Central memory CD8-positive, alpha-beta T cell (primary cell): ENCODE results near the gene ERCC2.
A peak's percentile ranks its signal among the peaks of the same experiment; 100 is the strongest.
"Not testable (repeated sequence)": the region's sequence is repeated elsewhere in the genome, so short reads cannot be mapped to it uniquely, and the experiment has no call there.

ENCODE experiments used
- ATAC-seq: fragments of 150-1000 bp; cut with Tn5 transposase; replicated peaks from 2 replicates; pipeline ENCODE4 v1.10.0; 2022; ENCODE audit warnings: mild to moderate bottlenecking, moderate FRiP score, moderate number of reproducible peaks; ENCODE audit not compliant: poor library complexity, severe bottlenecking; ENCODE audit errors: extremely low read depth
- DNase-seq, 2 donors: peaks; one replicate each; pipeline ENCODE4 v3.0.0; 2021; ENCODE audit warnings: low spot score in 2 of 2
- H3K27ac Mint-ChIP-seq: one replicate; pipeline ENCODE4 v1.8.0; 2022; ENCODE audit warnings: low read depth, mild to moderate bottlenecking, moderate library complexity, mixed read lengths
- H3K27me3 Mint-ChIP-seq: one replicate; pipeline ENCODE4 v1.8.0; 2022; ENCODE audit warnings: mixed read lengths
- H3K36me3 Mint-ChIP-seq: one replicate; pipeline ENCODE4 v1.8.0; 2022; ENCODE audit warnings: mild to moderate bottlenecking, moderate library complexity, mixed read lengths; ENCODE audit not compliant: insufficient read depth
- H3K4me1 Mint-ChIP-seq: one replicate; pipeline ENCODE4 v1.8.0; 2022; ENCODE audit warnings: mixed read lengths
- H3K4me3 Mint-ChIP-seq: one replicate; pipeline ENCODE4 v1.8.0; 2022; ENCODE audit warnings: mild to moderate bottlenecking, moderate library complexity, mixed read lengths
- H3K9me3 Mint-ChIP-seq: one replicate; pipeline ENCODE4 v1.8.0; 2022; ENCODE audit warnings: mixed read lengths

The ERCC2 gene

GRCh38 chr19:45348367-45349125, 21.8 kb downstream of the ERCC2 start:
- Mint-ChIP-seq H3K27ac (peak overlapping the region; percentile 1), H3K4me3 (no peak overlapping the region), H3K9me3 (no peaks in the 10 kb centered on the region), H3K27me3 (peaks cover 16% of the 10 kb centered on the region), H3K4me1 (no peaks in the 10 kb centered on the region), H3K36me3 (peaks cover 5% of the 10 kb centered on the region)
- DNase-seq = no peak
- no peak for ATAC-seq

DNA sequence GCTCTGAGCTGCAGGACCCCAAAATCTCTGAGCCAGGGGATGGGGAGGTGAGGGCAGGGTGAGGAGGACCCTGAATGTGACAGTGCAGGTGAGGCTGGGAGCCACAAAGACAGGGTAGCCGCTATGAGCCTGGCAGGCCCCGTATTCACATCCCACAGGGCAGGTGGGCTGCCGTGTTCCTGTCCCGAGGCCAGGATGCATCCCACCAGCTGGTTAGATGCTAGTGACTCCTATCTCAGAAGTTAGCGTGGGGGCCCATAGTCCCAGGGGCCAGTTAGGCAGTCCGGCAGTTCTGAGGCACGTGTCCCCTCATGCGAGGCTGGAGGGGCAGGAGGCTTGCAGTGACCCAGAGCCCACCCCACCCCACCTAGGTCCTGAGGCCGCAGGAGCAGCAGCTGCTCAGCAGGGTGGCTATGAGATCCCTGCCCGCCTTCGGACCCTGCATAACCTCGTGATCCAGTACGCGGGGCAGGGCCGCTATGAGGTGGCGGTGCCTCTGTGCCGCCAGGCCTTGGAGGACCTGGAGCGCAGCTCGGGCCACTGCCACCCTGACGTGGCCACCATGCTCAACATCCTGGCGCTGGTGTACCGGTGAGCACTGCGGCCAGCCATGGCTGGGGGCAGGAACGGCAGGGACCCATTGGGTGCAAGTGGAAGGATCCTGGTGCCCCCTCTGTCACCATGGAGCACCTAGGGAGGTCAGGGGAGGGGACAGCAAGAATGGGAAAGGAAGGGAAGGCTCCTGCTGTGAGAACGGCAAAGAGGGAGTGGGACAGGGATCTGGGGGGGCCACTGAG, 22.6 kb downstream of the ERCC2 start:
- no peak overlapping the region for H3K27ac Mint-ChIP-seq
- H3K4me1 Mint-ChIP-seq = no peaks in the 10 kb centered on the region
- peaks cover 16% of the 10 kb centered on the region for H3K27me3 Mint-ChIP-seq
- DNase-seq (no peak), ATAC-seq (no peak)
- no peak overlapping the region for H3K4me3 Mint-ChIP-seq
- peaks cover 5% of the 10 kb centered on the region for H3K36me3 Mint-ChIP-seq
- no peaks in the 10 kb centered on the region for H3K9me3 Mint-ChIP-seq

DNA sequence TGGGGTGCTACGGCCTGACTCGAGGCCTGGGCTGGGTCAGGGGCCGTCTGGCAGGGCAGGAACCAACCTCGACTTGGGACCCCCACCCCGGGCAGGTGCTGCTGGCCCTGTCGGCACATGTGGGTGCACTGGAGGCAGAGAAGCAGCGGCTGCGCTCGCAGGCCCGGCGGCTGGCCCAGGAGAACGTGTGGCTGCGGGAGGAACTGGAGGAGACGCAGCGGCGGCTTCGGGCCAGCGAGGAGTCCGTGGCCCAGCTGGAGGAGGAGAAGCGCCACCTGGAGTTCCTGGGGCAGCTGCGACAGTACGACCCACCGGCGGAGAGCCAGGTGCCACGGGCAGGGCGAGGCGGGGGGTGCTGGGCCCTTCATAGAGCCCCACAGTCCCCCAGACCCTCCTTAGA, 23.9 kb downstream of the ERCC2 start:
- Mint-ChIP-seq H3K36me3 (peaks cover 4% of the 10 kb centered on the region), H3K27me3 (peaks cover 16% of the 10 kb centered on the region)
- ATAC-seq = no peak

DNA sequence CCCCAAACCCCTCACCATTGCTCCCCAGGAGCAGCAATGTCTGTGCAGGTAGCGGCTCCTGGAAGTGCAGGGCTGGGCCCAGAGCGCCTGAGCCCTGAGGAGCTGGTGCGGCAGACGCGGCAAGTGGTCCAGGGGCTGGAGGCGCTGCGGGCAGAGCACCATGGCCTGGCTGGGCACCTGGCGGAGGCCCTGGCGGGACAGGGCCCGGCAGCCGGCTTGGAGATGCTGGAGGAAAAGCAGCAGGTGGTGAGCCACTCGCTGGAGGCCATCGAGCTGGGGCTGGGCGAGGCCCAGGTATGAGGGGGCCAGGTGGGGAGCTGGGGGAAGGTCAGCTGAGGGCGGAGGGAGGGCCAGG, 24.9 kb downstream of the ERCC2 start:
- H3K4me1 Mint-ChIP-seq = no peaks in the 10 kb centered on the region
- no peak overlapping the region for H3K27ac Mint-ChIP-seq

More for the DNA sequence above, 23.9 kb downstream of the ERCC2 start:
- Mint-ChIP-seq H3K4me3 (no peak overlapping the region), H3K27ac (no peak overlapping the region), H3K9me3 (no peaks in the 10 kb centered on the region), H3K4me1 (no peaks in the 10 kb centered on the region)
- DNase-seq = no peak

GRCh38 chr19:45344621-45345505, 25.5 kb downstream of the ERCC2 start:
- H3K9me3 Mint-ChIP-seq = no peaks in the 10 kb centered on the region

More for the DNA sequence above, 24.9 kb downstream of the ERCC2 start:
- Mint-ChIP-seq H3K36me3 (no peaks in the 10 kb centered on the region), H3K4me3 (no peak overlapping the region), H3K9me3 (no peaks in the 10 kb centered on the region), H3K27me3 (peaks cover 16% of the 10 kb centered on the region)
- DNase-seq = no peak
- ATAC-seq = no peak

DNA sequence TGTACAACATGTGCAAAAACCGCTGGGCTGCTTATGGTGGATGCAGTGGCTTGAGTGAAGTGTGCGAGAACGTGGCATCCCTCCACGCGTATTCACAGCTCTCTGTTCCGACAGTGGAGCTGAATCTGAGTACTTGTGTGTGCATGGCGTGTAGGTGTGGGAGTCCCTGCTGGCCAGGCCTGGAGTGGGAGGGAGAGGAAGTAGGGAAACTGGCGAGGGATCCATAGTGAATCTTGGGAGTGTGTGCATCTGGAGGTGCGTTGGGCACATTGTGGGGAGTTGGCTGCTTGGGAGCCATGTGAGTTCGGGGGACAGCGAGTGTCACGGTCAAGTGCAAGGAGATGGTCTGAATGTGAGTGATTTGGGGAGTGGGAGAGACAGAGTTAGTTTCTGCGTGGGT, 27.5 kb downstream of the ERCC2 start:
- Mint-ChIP-seq H3K4me3 (no peak overlapping the region), H3K27ac (no peak overlapping the region), H3K9me3 (no peaks in the 10 kb centered on the region), H3K4me1 (peaks cover 6% of the 10 kb centered on the region), H3K27me3 (peaks cover 16% of the 10 kb centered on the region), H3K36me3 (peaks cover 3% of the 10 kb centered on the region)
- ATAC-seq (no peak), DNase-seq (no peak)

More at GRCh38 chr19:45344621-45345505, 25.5 kb downstream of the ERCC2 start:
- DNase-seq = no peak
- Mint-ChIP-seq H3K4me1 (peaks cover 6% of the 10 kb centered on the region), H3K27ac (no peak overlapping the region), H3K4me3 (no peak overlapping the region), H3K36me3 (peaks cover 3% of the 10 kb centered on the region), H3K27me3 (peaks cover 16% of the 10 kb centered on the region)
- ATAC-seq = no peak

DNA sequence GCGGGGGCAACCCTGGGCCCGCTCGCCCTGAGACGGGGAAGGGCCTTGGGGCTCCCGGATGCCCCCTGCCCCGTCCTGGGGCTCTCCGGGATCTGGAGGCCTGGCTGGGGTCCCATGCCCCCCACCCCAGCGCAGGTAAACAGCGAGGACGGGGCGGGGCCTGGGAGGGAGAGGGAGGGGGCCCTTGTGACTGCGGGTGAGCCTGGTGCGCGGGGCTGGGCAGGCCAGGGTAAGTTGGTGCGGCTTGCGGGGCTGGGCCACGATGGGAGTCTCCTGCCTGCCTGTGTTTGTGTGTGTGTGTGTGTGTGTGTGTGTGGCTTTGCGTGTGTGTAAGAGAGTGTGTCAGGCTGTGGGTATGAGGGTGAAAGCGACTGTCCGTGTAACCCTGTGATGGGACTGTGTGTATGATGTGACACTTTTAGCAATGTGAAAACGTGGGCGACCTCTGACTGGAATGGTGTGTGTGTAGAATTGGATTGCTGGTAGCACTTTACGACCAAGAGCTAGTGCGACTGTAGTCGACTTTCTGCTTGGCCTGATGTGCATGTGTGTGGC, 29.4 kb downstream of the ERCC2 start:
- DNase-seq (no peak), ATAC-seq (no peak)
- H3K9me3 Mint-ChIP-seq = no peaks in the 10 kb centered on the region
- H3K36me3 Mint-ChIP-seq = peaks cover 3% of the 10 kb centered on the region
- H3K4me3 Mint-ChIP-seq = no peak overlapping the region
- H3K27ac Mint-ChIP-seq = no peak overlapping the region
- peaks cover 6% of the 10 kb centered on the region for H3K4me1 Mint-ChIP-seq
- peaks cover 13% of the 10 kb centered on the region for H3K27me3 Mint-ChIP-seq

GRCh38 chr19:45340232-45340898, 30.0 kb downstream of the ERCC2 start, which contains the start of gene KLC3:
Gene KLC3 (plus strand): TSS chr19:45340750. CDS start chr19:45345542, 4,792 bp downstream.
- H3K36me3 Mint-ChIP-seq = peaks cover 3% of the 10 kb centered on the region
- peak within 1 kb of the TSS; percentile 75 for H3K27ac Mint-ChIP-seq
- ATAC-seq (no peak), DNase-seq (no peak)
- peak within 1 kb of the TSS; percentile 64 for H3K4me3 Mint-ChIP-seq
- peaks cover 6% of the 10 kb centered on the region for H3K4me1 Mint-ChIP-seq
- H3K27me3 Mint-ChIP-seq = peaks cover 7% of the 10 kb centered on the region
- no peaks in the 10 kb centered on the region for H3K9me3 Mint-ChIP-seq

DNA sequence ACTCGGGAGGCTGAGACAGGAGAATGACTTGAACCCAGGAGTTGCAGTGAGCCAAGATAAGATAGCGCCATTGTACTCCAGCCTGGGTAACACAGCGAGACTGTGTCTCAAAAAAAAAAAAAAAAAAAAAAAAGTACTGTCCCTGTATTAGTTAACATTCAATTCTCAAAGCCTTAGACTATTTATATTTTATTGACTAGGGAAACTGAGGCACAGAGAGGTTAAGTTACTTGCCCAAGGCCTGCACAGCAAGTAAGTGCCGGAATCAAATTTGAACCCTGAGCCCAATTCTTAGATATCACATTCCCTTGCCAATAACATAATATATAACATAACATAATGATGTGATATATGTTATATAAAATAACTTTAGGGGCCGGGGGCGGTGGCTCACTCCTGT, 30.7 kb downstream of the ERCC2 start:
- Mint-ChIP-seq H3K9me3 (no peaks in the 10 kb centered on the region), H3K27ac (peak overlapping the region; percentile 75), H3K4me1 (peaks cover 6% of the 10 kb centered on the region), H3K36me3 (peaks cover 3% of the 10 kb centered on the region), H3K27me3 (no peaks in the 10 kb centered on the region), H3K4me3 (no peak overlapping the region)
- ATAC-seq = no peak
- DNase-seq = no peak

GRCh38 chr19:45336696-45337251, 33.6 kb downstream of the ERCC2 start:
- no peaks in the 10 kb centered on the region for H3K9me3 Mint-ChIP-seq
- no peak for ATAC-seq
- no peak overlapping the region for H3K4me3 Mint-ChIP-seq
- no peak overlapping the region for H3K27ac Mint-ChIP-seq
- no peaks in the 10 kb centered on the region for H3K27me3 Mint-ChIP-seq
- no peak for DNase-seq
- H3K4me1 Mint-ChIP-seq = peaks cover 6% of the 10 kb centered on the region
- H3K36me3 Mint-ChIP-seq = peaks cover 3% of the 10 kb centered on the region

DNA sequence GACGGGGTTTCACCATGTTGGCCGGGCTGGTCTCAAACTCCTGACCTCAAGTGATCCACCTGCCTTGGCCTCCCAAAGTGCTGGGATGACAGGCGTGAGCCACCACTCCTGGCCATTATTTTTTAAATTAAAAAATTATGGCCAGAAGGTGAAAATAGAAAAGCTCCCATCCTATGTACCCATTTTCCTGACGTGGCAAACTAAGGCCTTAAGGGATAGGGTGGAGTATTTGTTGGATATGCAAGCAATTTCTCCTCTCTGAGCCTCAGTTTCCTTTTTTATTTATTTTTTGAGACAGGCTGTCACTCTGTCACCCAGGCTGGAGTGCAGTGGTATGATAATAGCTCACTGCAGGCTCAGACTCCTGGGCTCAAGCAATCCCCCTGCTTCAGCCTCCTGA, 35.5 kb downstream of the ERCC2 start:
- H3K27me3 Mint-ChIP-seq, ATAC-seq, H3K4me3 Mint-ChIP-seq, H3K4me1 Mint-ChIP-seq, H3K36me3 Mint-ChIP-seq, DNase-seq, H3K27ac Mint-ChIP-seq, H3K9me3 Mint-ChIP-seq: not testable (repeated sequence)
